ENCODE measurements around the gene TOMM40L.

Gene TOMM40L

DNA sequence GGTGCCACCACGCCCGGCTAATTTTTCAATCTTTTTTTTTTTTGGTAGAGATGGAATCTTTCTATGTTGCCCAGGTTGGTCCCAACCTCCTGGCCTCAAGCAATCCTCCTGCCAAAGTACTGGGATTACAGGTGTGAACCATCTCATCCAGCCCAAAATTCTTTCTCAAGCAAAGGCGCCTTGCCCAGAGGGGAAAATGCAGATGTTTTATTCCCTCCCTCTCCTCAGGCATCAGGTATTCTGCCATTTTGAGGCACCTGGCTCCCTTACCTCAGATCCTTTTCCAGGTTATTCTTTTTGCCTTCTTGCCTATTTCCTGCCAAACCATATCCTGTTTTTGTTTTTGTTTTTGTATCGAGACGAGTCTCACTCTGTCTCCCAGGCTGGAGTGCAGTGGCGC, 37.5 kb upstream of the TOMM40L start:
- TF ChIP-seq, protein P1, sequence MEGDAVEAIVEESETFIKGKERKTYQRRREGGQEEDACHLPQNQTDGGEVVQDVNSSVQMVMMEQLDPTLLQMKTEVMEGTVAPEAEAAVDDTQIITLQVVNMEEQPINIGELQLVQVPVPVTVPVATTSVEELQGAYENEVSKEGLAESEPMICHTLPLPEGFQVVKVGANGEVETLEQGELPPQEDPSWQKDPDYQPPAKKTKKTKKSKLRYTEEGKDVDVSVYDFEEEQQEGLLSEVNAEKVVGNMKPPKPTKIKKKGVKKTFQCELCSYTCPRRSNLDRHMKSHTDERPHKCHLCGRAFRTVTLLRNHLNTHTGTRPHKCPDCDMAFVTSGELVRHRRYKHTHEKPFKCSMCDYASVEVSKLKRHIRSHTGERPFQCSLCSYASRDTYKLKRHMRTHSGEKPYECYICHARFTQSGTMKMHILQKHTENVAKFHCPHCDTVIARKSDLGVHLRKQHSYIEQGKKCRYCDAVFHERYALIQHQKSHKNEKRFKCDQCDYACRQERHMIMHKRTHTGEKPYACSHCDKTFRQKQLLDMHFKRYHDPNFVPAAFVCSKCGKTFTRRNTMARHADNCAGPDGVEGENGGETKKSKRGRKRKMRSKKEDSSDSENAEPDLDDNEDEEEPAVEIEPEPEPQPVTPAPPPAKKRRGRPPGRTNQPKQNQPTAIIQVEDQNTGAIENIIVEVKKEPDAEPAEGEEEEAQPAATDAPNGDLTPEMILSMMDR (IDR thresholded peaks at IDR 0.05; ENCODE audit: unreplicated experiment in 3 of 3), result no peak
- Mint-ChIP-seq H3K4me3 (no peak overlapping the region), H3K36me3 (ENCODE audit: low read depth) (peaks cover 3% of the 10 kb centered on the region), H3K27ac (no peak overlapping the region), H3K4me1 (peaks cover 17% of the 10 kb centered on the region), H3K27me3 (ENCODE audit: low read depth) (no peaks in the 10 kb centered on the region), H3K9me3 (no peaks in the 10 kb centered on the region)

DNA sequence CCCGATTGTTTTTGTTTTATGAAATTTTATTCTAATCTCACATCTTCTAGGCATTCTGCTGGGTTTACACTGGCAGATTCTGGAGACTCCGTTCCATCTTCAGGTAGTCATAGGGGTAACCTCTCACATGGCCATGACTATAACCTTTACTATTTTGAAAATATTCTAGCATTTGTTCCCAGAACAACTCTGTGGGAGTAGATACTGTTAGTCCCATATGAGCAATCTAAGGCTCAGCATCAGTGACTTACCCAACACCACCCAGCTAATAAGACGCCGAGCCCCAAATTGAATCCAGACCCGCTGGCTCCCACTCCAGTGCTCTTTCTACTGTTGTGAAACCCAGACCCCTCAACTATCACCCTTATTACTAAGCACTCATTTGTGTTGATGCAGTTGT, 36.8 kb upstream of the TOMM40L start:
- peaks cover 3% of the 10 kb centered on the region for H3K36me3 Mint-ChIP-seq (ENCODE audit: low read depth)
- H3K9me3 Mint-ChIP-seq, result no peaks in the 10 kb centered on the region
- peaks cover 17% of the 10 kb centered on the region for H3K4me1 Mint-ChIP-seq
- TF ChIP-seq, protein P1 (IDR thresholded peaks at IDR 0.05; ENCODE audit: unreplicated experiment in 3 of 3), result no peak
- no peaks in the 10 kb centered on the region for H3K27me3 Mint-ChIP-seq (ENCODE audit: low read depth)
- no peak overlapping the region for H3K27ac Mint-ChIP-seq
- H3K4me3 Mint-ChIP-seq, result no peak overlapping the region

DNA sequence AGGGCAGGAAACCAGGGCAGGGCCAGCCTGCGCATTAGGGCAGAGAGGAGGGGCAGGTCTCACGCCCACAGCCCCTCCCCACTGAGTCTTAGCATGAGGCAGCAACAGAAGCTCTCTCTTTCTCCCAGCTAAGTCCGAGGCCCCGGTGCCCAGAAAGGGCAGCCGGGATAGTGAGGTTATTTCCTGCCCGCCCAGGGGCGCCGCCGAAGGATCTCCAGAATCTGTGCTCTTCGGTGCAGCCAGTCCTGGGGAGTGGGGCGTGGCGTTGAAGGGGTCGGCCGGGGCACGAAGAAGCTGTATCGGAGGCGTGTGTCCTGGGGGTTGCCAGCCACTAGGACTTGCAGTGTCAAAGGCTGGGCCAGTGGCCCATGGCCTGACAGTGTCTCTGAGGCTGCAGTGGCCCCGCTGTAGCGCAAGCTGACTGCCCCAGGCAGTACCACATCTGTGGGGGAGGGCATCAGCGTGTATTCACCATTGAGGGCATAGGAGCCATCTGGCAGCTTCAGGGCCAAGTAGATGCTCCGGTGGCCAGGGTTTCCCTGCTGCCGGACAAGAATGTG, 34.8 kb upstream of the TOMM40L start:
- H3K4me1 Mint-ChIP-seq, result peaks cover 11% of the 10 kb centered on the region
- TF ChIP-seq, protein P1 (IDR thresholded peaks at IDR 0.05; ENCODE audit: unreplicated experiment in 3 of 3), result no peak
- no peaks in the 10 kb centered on the region for H3K27me3 Mint-ChIP-seq (ENCODE audit: low read depth)
- peaks cover 3% of the 10 kb centered on the region for H3K36me3 Mint-ChIP-seq (ENCODE audit: low read depth)
- no peaks in the 10 kb centered on the region for H3K9me3 Mint-ChIP-seq
- no peak overlapping the region for H3K4me3 Mint-ChIP-seq
- no peak overlapping the region for H3K27ac Mint-ChIP-seq

GRCh38 chr1:161191971-161192370, 33.9 kb upstream of the TOMM40L start:
- Mint-ChIP-seq H3K27me3 (ENCODE audit: low read depth) (no peaks in the 10 kb centered on the region), H3K9me3 (no peaks in the 10 kb centered on the region), H3K36me3 (ENCODE audit: low read depth) (peaks cover 3% of the 10 kb centered on the region), H3K27ac (no peak overlapping the region), H3K4me3 (no peak overlapping the region), H3K4me1 (peaks cover 14% of the 10 kb centered on the region)
- TF ChIP-seq, protein P1 (IDR thresholded peaks at IDR 0.05; ENCODE audit: unreplicated experiment in 3 of 3), result no peak

- Mint-ChIP-seq H3K36me3 (ENCODE audit: low read depth) (peaks cover 3% of the 10 kb centered on the region), H3K4me1 (peaks cover 22% of the 10 kb centered on the region), H3K27ac (peak overlapping the region; percentile 42 to 71 (median 42)), H3K27me3 (ENCODE audit: low read depth) (no peaks in the 10 kb centered on the region), H3K4me3 (peak overlapping the region in 2 of 3 experiments; percentile 22 to 52), H3K9me3 (no peaks in the 10 kb centered on the region)
- TF ChIP-seq, protein P1 (IDR thresholded peaks at IDR 0.05; ENCODE audit: unreplicated experiment in 3 of 3), result peak; percentile 83 to 89 (median 86)
Observed at GRCh38 chr1:161192476-161193465, 33.1 kb upstream of the TOMM40L start.
